Mucosa of rectum (tissue), 2 donors: Measurements from ENCODE around the gene CTIF.

ENCODE experiments used
- H3K27ac ChIP-seq, 2 donors: one replicate each; pipeline ENCODE4 v1.7.0; 2013; ENCODE audit warnings: inconsistent platforms in 2 of 2, low read depth in 2 of 2, low read length in 2 of 2
- H3K27me3 ChIP-seq, 2 donors: one replicate each; pipeline ENCODE4 v1.7.0; 2013; ENCODE audit warnings: low read length in 2 of 2; ENCODE audit not compliant: control insufficient read depth in 2 of 2, insufficient read depth in 2 of 2
- H3K36me3 ChIP-seq, 2 donors: one replicate each; pipeline ENCODE4 v1.7.0; 2013; ENCODE audit warnings: low read length in 2 of 2; ENCODE audit not compliant: control insufficient read depth in 2 of 2, insufficient read depth in 2 of 2
- H3K4me1 ChIP-seq, 2 donors: one replicate each; pipeline ENCODE4 v1.7.0; 2013; ENCODE audit warnings: low read length in 2 of 2, mild to moderate bottlenecking in 1 of 2; ENCODE audit not compliant: control insufficient read depth in 2 of 2, insufficient read depth in 2 of 2
- H3K4me3 ChIP-seq, 2 donors: one replicate each; pipeline ENCODE4 v1.7.0; 2013; ENCODE audit warnings: low read length in 2 of 2
- H3K9ac ChIP-seq, 2 donors: one replicate each; pipeline ENCODE4 v1.7.0; 2013; ENCODE audit warnings: low read length in 2 of 2, low read depth in 1 of 2, mild to moderate bottlenecking in 1 of 2
- H3K9me3 ChIP-seq, 2 donors: one replicate each; pipeline ENCODE4 v1.7.0; 2013; ENCODE audit warnings: low read length in 2 of 2; ENCODE audit not compliant: control insufficient read depth in 2 of 2
- donor health status: healthy.
- donor health status: Normal muscosa, but diverticular disease.

Gene CTIF

DNA sequence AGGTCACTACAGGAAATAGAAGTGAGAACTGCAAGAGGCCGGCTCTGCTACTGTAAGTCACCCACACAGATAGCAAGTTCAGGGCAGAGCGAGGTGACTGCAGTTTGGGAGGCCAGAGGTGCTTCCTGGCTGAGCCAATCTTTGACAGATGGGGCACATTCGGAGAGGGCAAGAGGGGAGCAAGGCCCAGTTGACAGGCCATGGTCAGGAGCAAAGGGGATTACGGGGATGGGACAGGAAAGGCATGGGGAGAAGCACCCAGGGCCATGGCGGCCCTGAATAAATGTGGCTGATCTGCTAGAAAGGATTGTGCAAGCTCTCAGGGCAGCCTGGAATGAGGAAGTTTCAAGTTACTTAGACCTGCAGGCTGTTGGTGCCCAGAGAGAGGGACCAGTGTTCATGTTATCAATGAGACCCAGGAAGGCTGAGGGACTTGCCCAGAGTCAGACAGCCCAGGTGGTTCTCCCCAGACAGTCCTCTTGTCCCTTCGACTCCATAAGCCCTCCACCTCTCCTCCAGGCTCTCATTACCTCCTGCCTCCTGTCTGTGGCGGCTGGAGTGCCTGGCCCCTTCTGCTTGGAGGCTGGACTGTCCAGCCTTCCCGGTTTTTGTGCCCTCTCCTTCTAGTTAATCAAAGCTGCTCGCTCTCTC, 123.3 kb downstream of the CTIF start:
- no peaks in the 10 kb centered on the region for H3K27me3 ChIP-seq
- no peak overlapping the region for H3K4me3 ChIP-seq
- H3K9me3 ChIP-seq: no peaks in the 10 kb centered on the region
- no peak overlapping the region for H3K9ac ChIP-seq
- H3K36me3 ChIP-seq: peaks cover 0 to 5% of the 10 kb centered on the region in 2 donors
- peaks cover 0 to under 1% of the 10 kb centered on the region in 2 donors for H3K4me1 ChIP-seq
- no peak overlapping the region for H3K27ac ChIP-seq

DNA sequence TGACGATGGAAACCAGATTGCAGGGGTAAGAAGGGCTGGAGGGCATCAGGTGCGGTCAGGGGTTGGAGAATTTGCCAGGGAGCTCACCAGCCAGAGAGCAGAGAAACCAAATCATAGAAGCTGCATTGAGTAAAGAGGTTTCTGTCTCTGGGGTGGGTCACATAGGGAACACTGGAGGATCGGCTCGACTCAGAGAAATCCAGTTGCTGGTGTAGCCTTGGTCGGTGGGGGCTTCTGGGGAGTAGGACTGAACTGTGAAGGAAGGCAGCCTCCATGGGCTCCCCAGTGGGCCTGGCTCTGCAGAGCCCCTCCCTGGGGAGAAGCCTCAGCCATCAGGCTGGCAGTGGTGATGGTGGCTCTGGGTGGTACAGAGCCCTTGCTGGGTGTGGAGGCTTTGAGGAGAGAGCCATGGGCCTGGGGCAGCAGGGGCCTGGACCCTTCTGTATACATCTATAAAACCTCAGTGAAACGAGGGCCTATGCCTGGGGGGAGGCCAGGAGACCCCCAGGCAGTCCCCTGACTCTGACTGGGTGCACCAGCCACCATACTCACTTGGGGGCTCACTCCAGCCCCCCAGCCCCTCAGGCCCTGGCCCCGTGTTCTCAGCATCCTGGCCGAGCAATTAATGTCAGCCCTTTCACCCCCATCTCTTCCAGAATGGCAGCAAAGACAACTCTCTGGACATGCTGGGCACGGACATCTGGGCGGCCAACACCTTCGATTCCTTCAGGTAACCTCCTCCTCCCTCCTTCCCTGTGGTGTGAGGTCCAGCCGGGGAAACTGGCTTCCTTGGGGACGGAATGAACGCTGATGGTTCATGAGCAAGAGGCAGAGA, 124.5 kb downstream of the CTIF start:
- H3K27me3 ChIP-seq: no peaks in the 10 kb centered on the region
- peaks cover 2 to 7% of the 10 kb centered on the region in 2 donors for H3K4me1 ChIP-seq
- no peak overlapping the region for H3K4me3 ChIP-seq
- no peak overlapping the region for H3K9ac ChIP-seq
- H3K9me3 ChIP-seq: no peaks in the 10 kb centered on the region
- H3K27ac ChIP-seq: no peak overlapping the region
- peaks cover 0 to 5% of the 10 kb centered on the region in 2 donors for H3K36me3 ChIP-seq

DNA sequence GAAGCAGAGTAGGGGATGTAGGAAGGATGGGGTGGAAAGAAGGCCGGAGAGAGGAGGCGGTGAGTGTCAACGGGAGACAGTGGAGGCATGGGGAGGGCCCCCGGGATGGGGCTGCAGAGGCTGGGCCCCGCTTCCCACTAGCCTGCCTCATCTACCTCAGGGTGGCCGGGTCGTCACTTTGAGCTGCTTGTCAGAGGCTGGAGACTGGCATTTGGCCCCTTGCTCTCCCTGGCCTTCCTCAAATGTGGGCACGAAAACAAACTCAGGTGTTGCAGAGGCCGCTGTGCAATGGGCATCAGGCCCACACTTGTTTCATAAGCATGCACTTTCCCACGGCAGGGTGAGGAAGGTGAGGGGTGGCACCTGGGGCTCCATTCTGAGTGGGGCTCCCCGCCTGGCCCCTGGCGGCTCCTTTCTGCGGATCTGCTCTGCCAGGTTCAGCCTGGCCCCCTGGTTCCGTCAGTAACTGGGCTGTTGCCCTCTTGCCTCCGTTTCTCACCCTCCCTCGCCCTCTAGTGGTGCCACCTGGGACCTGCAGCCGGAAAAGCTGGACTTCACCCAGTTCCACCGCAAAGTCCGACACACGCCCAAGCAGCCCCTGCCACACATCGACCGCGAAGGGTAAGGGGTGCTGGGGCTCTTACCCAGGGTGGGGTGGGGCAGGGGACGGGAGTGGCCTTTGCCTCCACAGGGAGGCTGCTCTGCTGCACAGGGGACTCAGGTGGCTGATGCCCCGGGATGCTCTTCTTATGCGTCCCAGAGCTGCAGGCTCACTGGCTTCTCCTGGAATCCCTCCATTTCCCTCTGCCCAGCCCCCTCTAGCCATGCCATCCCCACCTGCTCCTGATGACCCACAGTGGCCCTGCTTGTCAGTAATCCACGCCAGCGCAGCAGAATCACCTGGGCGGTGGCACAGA, 125.4 kb downstream of the CTIF start:
- Histone ChIP-seq H3K9me3 (no peaks in the 10 kb centered on the region), H3K9ac (no peak overlapping the region), H3K27me3 (no peaks in the 10 kb centered on the region), H3K4me3 (no peak overlapping the region), H3K36me3 (peaks cover 0 to 5% of the 10 kb centered on the region in 2 donors), H3K4me1 (peaks cover 2 to 7% of the 10 kb centered on the region in 2 donors), H3K27ac (no peak overlapping the region)

DNA sequence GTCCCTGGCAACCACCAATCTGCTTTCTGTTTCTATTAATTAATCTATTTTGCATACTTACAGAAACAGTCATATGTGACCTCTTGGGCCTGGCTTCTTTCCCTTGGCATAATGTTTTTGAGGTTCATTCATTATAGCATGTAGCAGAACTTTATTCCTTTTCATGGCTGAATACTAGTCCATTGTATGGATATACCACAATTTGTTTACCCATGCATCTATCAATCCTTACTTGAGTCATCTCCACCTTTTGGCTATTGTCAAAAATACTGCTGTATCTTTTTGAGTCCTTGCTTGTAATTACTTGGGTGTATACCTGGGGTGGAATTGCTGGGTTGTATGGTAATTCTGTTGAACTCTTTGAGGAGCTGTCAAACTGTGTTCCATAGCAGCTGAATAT, 126.8 kb downstream of the CTIF start:
- peaks cover 2 to 7% of the 10 kb centered on the region in 2 donors for H3K4me1 ChIP-seq
- no peak overlapping the region for H3K27ac ChIP-seq
- no peak overlapping the region for H3K4me3 ChIP-seq
- H3K9me3 ChIP-seq: no peaks in the 10 kb centered on the region
- no peak overlapping the region for H3K9ac ChIP-seq
- H3K27me3 ChIP-seq: no peaks in the 10 kb centered on the region
- peaks cover 0 to 5% of the 10 kb centered on the region in 2 donors for H3K36me3 ChIP-seq

DNA sequence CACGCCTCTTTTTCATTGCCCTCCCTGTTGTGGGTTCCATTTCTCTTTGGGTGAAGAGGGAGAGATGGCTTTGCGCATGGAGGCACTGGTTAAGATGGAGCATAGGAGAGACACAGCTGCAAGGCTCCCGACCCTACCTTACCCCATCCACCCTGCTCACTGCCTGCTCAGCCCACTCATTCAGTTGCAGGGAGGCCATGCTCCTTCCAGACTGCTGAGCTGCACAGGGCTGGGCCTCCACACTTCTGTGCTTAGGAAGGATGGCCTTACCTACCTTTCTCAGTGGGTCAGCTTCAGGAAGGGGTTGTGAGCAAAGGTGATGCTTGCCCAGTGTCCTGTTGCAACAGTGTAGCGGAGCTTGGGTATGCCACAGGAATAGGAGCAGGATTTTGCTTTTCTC, 127.8 kb downstream of the CTIF start:
- H3K27me3 ChIP-seq: no peaks in the 10 kb centered on the region
- H3K9ac ChIP-seq: no peak overlapping the region
- H3K4me1 ChIP-seq: peaks cover 2 to 7% of the 10 kb centered on the region in 2 donors
- no peak overlapping the region for H3K27ac ChIP-seq
- H3K36me3 ChIP-seq: peaks cover 0 to 12% of the 10 kb centered on the region in 2 donors
- H3K9me3 ChIP-seq: no peaks in the 10 kb centered on the region
- no peak overlapping the region for H3K4me3 ChIP-seq

DNA sequence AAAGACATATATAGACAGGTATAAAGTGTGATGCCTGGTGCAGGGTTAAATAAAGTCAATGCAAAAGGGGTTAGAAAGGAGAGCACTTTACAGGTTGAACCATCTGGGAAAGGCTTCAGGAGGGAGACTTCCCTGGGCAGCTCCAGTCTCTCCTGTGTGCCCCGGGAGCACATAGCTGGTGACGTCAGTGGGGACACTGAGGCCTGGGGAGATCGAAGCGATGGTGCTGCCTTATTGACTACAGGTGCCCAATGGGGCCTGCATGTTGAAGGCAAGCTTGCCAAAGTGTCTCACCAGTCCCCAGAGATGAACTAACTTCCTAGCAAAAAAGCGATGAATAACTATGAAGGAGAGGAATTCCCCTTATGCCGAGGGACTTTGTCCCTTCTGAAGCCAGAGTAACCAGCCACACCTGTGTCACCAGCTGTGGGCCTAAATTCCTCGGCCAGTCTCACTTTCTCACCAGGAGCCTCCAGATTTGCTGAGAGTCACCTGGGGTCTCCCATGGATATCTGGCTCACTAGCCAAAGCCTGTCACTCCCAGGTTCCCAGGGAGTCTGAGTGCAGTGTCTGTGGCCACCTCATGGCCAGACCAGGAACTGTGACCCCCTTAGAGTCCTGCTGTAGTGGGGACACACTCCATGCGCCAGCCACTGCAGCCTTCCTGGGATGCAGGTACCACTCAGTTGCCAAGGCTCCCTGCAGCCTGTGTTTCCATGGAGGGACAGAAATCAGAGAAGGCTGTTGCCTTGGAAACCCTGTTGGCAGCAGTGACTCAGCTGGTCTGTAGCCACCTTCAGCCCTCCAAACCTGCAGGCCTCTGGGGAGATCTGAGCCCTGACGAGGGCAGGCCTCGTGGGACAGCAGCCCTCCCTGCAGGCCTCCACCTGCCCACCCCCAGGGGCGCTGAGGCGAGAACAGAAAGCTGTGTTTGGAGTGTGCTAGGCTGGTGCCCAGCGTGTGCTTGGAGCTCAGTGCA, 128.7 kb downstream of the CTIF start:
- Histone ChIP-seq H3K9me3 (no peaks in the 10 kb centered on the region), H3K9ac (no peak overlapping the region), H3K4me3 (no peak overlapping the region), H3K36me3 (peaks cover 0 to 12% of the 10 kb centered on the region in 2 donors), H3K4me1 (peaks cover 2 to 7% of the 10 kb centered on the region in 2 donors), H3K27ac (no peak overlapping the region), H3K27me3 (no peaks in the 10 kb centered on the region)

DNA sequence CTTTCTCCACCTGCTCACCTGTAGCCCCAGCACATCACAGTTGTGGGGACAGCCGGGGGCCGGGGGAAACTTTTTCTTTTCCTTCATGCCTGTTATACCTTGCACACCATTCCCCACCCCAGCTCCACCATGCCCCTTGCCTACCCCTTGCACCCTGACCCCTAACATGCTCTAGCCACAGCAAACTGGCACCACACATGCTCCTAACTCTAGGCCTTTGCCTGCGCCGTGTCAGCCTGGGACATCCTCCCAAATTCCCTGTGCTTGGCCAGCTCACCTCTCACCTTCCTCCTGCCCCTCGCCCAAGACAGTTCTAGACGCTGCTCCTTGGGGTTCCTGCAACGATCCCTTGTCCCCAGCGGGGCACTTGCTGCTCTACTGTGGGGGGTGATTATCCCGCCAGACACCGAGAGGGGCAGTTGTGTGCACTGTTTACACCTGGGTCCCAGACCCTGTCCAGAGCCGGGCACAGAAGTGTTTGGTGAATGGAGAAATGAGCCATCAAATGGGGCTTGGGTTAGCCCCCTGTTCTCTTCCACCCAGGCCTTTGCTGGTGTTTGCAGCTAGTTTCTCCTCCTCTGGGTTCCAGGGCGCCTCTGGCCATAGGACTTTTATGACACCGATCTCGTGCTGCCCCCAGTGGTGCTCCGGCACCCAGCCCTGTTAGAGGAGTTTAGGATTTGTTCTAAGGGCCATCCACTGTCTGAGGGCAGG, 129.8 kb downstream of the CTIF start:
- Histone ChIP-seq H3K27me3 (no peaks in the 10 kb centered on the region), H3K27ac (no peak overlapping the region), H3K4me3 (no peak overlapping the region), H3K36me3 (peaks cover 0 to 12% of the 10 kb centered on the region in 2 donors), H3K9me3 (no peaks in the 10 kb centered on the region), H3K9ac (no peak overlapping the region), H3K4me1 (peaks cover 2 to 10% of the 10 kb centered on the region in 2 donors)

DNA sequence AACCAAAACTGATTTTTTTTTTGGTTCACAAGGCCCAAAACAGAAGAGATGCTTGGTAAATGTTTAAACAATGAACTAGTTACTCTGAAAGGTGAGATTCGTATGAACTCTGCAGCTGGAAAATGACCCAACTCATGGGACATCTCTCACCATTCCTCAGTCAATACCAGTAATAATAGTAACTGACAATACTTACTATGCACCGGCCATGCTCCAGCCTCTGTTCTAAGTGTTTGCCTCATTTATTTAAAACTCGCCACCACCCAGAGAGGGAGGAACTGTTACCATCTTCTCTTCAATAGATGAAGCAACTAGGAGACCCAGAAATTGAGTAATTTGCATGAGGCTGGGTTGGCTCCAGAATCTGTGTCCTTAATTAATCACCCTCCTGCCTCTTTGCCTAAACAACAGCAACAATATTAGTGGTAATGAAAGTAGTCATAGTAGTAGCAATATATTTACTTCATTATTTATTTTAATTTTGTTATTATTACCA, 130.4 kb downstream of the CTIF start:
- H3K36me3 ChIP-seq: peaks cover 0 to 12% of the 10 kb centered on the region in 2 donors

More for the DNA sequence above, 130.4 kb downstream of the CTIF start:
- Histone ChIP-seq H3K9me3 (no peaks in the 10 kb centered on the region), H3K4me1 (peaks cover 3 to 14% of the 10 kb centered on the region in 2 donors), H3K27ac (no peak overlapping the region), H3K4me3 (no peak overlapping the region), H3K27me3 (no peaks in the 10 kb centered on the region), H3K9ac (no peak overlapping the region)
